HG02623 (cell line): Measurements from ENCODE around the gene RNF217.

Source experiments
- ATAC-seq: cut with Tn5 transposase; IDR thresholded peaks from one replicate; pipeline ENCODE4 v1.9.1; 2021; ENCODE audit warnings: moderate library complexity; ENCODE audit not compliant: unreplicated experiment

The RNF217 gene

GRCh38 chr6:124987999-124988591, 25.9 kb downstream of the RNF217 start:
- no peak for ATAC-seq

GRCh38 chr6:124989136-124989983, 27.1 kb downstream of the RNF217 start:
- ATAC-seq, result no peak

- ATAC-seq, result no peak
These were observed 28.8 kb downstream of the RNF217 start for GRCh38 chr6:124990988-124991387.

- no peak for ATAC-seq
These were observed 29.6 kb downstream of the RNF217 start for GRCh38 chr6:124991764-124992295.

- ATAC-seq, result no peak
These were observed 31.1 kb downstream of the RNF217 start for GRCh38 chr6:124993327-124993726.

GRCh38 chr6:124994648-124995047, 32.4 kb downstream of the RNF217 start:
- no peak for ATAC-seq

- ATAC-seq, result no peak
These were observed 32.9 kb downstream of the RNF217 start for GRCh38 chr6:124995131-124995530.

GRCh38 chr6:124995645-124996325, 33.5 kb downstream of the RNF217 start:
- no peak for ATAC-seq

GRCh38 chr6:124996411-124996810, 34.2 kb downstream of the RNF217 start:
- no peak for ATAC-seq

GRCh38 chr6:124997196-124997875, 35.1 kb downstream of the RNF217 start:
- ATAC-seq, result no peak

GRCh38 chr6:124999105-124999764, 37.0 kb downstream of the RNF217 start:
- no peak for ATAC-seq

- ATAC-seq, result no peak
These were observed 39.6 kb downstream of the RNF217 start for GRCh38 chr6:125001684-125002405.

GRCh38 chr6:125002406-125002741, 40.1 kb downstream of the RNF217 start:
- no peak for ATAC-seq

GRCh38 chr6:125003070-125003469, 40.8 kb downstream of the RNF217 start:
- ATAC-seq, result no peak

- ATAC-seq, result no peak
These were observed 42.0 kb downstream of the RNF217 start for GRCh38 chr6:125004198-125004597.

GRCh38 chr6:125004797-125005595, 42.8 kb downstream of the RNF217 start:
- no peak for ATAC-seq

- no peak for ATAC-seq
These were observed 46.0 kb downstream of the RNF217 start for GRCh38 chr6:125008261-125008703.

GRCh38 chr6:125008957-125009356, 46.7 kb downstream of the RNF217 start:
- no peak for ATAC-seq

- ATAC-seq, result no peak
These were observed 47.3 kb downstream of the RNF217 start for GRCh38 chr6:125009578-125009977.
